Fibroblast of lung (primary cell): ENCODE measurements around the gene SMG6. TPM values are rescaled to one million over a fixed set of nuclear protein-coding genes. Genes with fewer than 3 reads are reported as not detected.

Experiments
- DNase-seq, 2 donors: peaks; one replicate each; pipeline versions ENCODE4 v3.0.0 to v3.0.0-alpha.2; 2010; ENCODE audit warnings: low read depth in 2 of 2
- H2AFZ ChIP-seq: 2 replicates; pipeline ENCODE4 v1.5.1; 2012; ENCODE audit warnings: low read length, control low read depth, inconsistent platforms
- H3K27ac ChIP-seq: 2 replicates; pipeline ENCODE4 v1.5.1; 2011; ENCODE audit warnings: low read length, control low read depth; ENCODE audit not compliant: insufficient read depth
- H3K27me3 ChIP-seq: 2 replicates; pipeline ENCODE4 v1.5.1; 2011; ENCODE audit warnings: mild to moderate bottlenecking, low read length; ENCODE audit not compliant: control insufficient read depth, insufficient read depth
- H3K36me3 ChIP-seq: 2 replicates; pipeline ENCODE4 v1.5.1; 2011; ENCODE audit warnings: low read length; ENCODE audit not compliant: control insufficient read depth, insufficient read depth
- H3K4me1 ChIP-seq: 2 replicates; pipeline ENCODE4 v1.5.1; 2011; ENCODE audit warnings: low read length; ENCODE audit not compliant: control insufficient read depth, insufficient read depth; ENCODE audit errors: extremely low read depth
- H3K4me2 ChIP-seq: 2 replicates; pipeline ENCODE4 v1.5.1; 2011; ENCODE audit warnings: low read length, control low read depth; ENCODE audit not compliant: insufficient read depth; ENCODE audit errors: extremely low read depth
- H3K4me3 ChIP-seq, 4 experiments: fragments of 200-600 bp in 1 of 4; sonication (generic) in 1 of 4; replicated peaks in 1 of 4; 2 replicates each; pipeline ENCODE4 v1.5.1; 2011 to 2016; ENCODE audit warnings: low read length in 4 of 4, low read depth in 3 of 4, mild to moderate bottlenecking in 3 of 4, control low read depth in 2 of 4, inconsistent platforms in 1 of 4, mixed read lengths in 1 of 4; ENCODE audit not compliant: insufficient read depth in 1 of 4; ENCODE audit errors: control extremely low read depth in 1 of 4
- H3K79me2 ChIP-seq: 2 replicates; pipeline ENCODE4 v1.5.1; 2012; ENCODE audit warnings: mild to moderate bottlenecking, low read length, inconsistent platforms; ENCODE audit not compliant: control insufficient read depth, insufficient read depth
- H3K9ac ChIP-seq: 2 replicates; pipeline ENCODE4 v1.5.1; 2011; ENCODE audit warnings: mild to moderate bottlenecking, low read length, control low read depth; ENCODE audit not compliant: insufficient read depth
- H3K9me3 ChIP-seq: 2 replicates; pipeline ENCODE4 v1.5.1; 2012; ENCODE audit warnings: low read depth, low read length; ENCODE audit not compliant: control insufficient read depth, insufficient read depth
- H4K20me1 ChIP-seq: 2 replicates; pipeline ENCODE4 v1.5.1; 2011; ENCODE audit warnings: low read length; ENCODE audit not compliant: control insufficient read depth, insufficient read depth; ENCODE audit errors: extremely low read depth
- EZH2 ChIP-seq: IDR thresholded peaks from 2 replicates; pipeline ENCODE4 v1.5.1; 2012; ENCODE audit warnings: low read length, control low read depth, mild to moderate bottlenecking; ENCODE audit errors: missing control alignments
- polyA plus RNA-seq, 2 donors: library from polyadenylated mRNA; depleted of rRNA in 1 of 2; stranded (reverse) in 1 of 2; unstranded in 1 of 2; fragments of >200 nt; gene quantifications; 2 replicates each; pipeline ENCODE4 v1.2.1, GENCODE V29; 2011 to 2012; ENCODE audit warnings: missing spikeins in 1 of 2
- total RNA-seq: library from RNA; depleted of rRNA; stranded (reverse); fragments of >200 nt; gene quantifications from 2 replicates; pipeline ENCODE4 v1.2.1, GENCODE V29; 2014
- TF ChIP-seq, protein P1 (sequence below), 2 donors: IDR thresholded peaks in 1 of 2; conservative IDR thresholded peaks in 1 of 2; 1 replicate in 1 of 2; 2 replicates in 1 of 2; pipeline ENCODE4 v1.5.1; 2011 to 2012; ENCODE audit warnings: low read length in 2 of 2, control low read depth in 1 of 2, inconsistent platforms in 1 of 2, low read depth in 1 of 2, mild to moderate bottlenecking in 1 of 2

SMG6 gene
- total and polyA plus RNA-seq, 2 donors (not counting 1 experiment from before 2014, with no cell fraction given) = 14.7 to 29.9 TPM

DNA sequence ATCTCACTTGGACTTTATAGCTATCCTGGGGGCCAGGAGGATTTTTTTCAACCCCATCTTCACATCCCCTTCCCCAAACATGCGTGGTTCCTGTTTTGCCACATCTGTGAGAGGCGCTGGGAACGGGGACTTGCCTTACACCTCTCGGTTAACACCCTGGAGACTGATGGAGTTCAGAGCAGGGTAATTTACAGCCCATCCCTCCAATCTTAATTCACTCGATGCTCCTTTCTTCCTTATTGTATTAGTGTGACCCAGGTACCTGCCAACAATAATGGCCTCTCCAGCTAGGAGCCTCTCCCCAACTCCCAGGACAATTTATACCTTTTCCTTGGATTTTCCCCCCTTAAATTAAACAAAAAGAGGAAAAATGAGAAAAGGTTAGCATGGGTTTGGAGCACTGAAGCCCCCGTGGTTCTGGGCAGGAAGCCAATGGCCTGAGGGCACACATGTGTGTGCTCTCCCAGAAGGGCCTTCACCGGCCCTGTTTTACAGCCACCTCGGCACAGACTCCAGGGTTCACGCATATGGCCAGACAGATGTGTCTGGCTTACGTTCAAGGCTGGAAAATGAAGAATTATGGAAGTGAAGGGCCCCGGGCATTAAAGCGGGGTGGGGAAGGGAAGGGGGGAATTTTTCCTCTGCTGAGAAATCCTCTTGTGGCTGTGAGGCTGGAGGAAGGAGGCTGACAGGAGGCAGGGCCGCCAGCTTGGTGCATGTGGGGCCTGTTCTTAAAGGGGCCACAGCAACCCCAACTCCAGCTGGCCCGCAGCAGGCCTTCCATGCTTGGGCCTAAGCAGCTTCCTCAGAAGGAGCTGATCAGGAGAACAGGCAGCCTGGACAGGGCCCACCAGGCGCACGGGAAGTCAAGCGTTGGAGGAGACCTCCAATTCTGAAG, 227.2 kb downstream of the SMG6 start:
- peak in 1 of 2 donors; percentile 68 for DNase-seq
- Histone ChIP-seq H3K9me3 (no peaks in the 10 kb centered on the region), H3K79me2 (no peaks in the 10 kb centered on the region), H3K4me3 (no peak overlapping the region), H2AFZ (no peak overlapping the region), H3K27ac (peak overlapping the region; percentile 64), H3K4me1 (peaks cover 34% of the 10 kb centered on the region), H4K20me1 (no peaks in the 10 kb centered on the region), H3K4me2 (peak overlapping the region; percentile 57), H3K36me3 (peaks cover 7% of the 10 kb centered on the region), H3K27me3 (no peaks in the 10 kb centered on the region), H3K9ac (no peak overlapping the region)
- TF ChIP-seq, protein P1, sequence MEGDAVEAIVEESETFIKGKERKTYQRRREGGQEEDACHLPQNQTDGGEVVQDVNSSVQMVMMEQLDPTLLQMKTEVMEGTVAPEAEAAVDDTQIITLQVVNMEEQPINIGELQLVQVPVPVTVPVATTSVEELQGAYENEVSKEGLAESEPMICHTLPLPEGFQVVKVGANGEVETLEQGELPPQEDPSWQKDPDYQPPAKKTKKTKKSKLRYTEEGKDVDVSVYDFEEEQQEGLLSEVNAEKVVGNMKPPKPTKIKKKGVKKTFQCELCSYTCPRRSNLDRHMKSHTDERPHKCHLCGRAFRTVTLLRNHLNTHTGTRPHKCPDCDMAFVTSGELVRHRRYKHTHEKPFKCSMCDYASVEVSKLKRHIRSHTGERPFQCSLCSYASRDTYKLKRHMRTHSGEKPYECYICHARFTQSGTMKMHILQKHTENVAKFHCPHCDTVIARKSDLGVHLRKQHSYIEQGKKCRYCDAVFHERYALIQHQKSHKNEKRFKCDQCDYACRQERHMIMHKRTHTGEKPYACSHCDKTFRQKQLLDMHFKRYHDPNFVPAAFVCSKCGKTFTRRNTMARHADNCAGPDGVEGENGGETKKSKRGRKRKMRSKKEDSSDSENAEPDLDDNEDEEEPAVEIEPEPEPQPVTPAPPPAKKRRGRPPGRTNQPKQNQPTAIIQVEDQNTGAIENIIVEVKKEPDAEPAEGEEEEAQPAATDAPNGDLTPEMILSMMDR (conservative IDR thresholded peaks at IDR 0.05 in 1 of 2, IDR thresholded peaks at IDR 0.05 in 1 of 2; ENCODE audit: low read depth in 1 of 2, low read length in 2 of 2) = no peak
- TF ChIP-seq EZH2 = no peak

DNA sequence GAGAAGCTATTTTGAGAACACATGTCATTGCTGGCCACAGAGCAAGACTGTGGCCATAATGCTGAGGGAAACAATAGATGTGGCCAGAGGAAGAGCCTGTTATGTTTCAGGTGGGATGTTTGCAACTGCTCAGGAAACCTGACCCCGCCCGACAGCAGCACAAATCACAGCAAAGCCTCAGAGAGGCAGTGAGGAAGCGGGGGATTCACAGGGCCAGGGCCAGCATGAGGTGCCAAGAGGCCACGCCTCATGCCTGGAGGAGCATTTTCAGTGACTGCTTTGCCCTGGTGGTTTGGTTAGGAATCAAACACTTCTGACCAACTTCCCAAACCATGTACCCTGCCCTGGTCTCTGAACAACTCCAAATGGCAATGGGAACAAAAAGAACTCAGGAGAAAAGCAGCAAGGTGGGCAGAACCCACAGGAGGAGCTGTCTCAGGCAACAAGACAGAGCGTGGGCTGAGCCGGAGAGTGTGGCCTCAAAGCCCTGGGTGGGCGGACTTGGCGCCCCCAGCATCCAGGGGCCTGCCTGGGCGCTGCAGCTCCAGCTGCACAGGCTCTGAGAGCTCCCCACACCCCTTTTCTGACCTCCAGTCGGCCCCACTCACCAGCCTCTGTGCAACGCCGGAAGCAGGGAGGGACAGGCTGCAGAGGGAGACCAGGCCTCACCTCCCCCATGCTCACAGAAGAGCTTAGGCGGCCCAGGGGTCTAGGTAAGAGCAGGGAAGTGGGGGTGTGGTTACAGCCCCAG, 228.1 kb downstream of the SMG6 start:
- no peak overlapping the region for H3K4me2 ChIP-seq
- H3K9ac ChIP-seq = no peak overlapping the region
- H3K27me3 ChIP-seq = no peaks in the 10 kb centered on the region
- no peaks in the 10 kb centered on the region for H3K79me2 ChIP-seq
- H3K9me3 ChIP-seq = no peaks in the 10 kb centered on the region
- no peaks in the 10 kb centered on the region for H4K20me1 ChIP-seq
- H3K27ac ChIP-seq = peak overlapping the region; percentile 64
- DNase-seq = peak; percentile 69 to 80
- H3K4me3 ChIP-seq = no peak overlapping the region
- no peak overlapping the region for H2AFZ ChIP-seq
- H3K4me1 ChIP-seq = peaks cover 40% of the 10 kb centered on the region
- H3K36me3 ChIP-seq = peaks cover 5% of the 10 kb centered on the region
- no peak for TF ChIP-seq EZH2
- TF ChIP-seq, protein P1 (conservative IDR thresholded peaks at IDR 0.05 in 1 of 2, IDR thresholded peaks at IDR 0.05 in 1 of 2; ENCODE audit: low read depth in 1 of 2, low read length in 2 of 2) = peak in 1 of 2 donors; percentile 17

- H3K79me2 ChIP-seq = no peaks in the 10 kb centered on the region
- TF ChIP-seq EZH2 = no peak
- TF ChIP-seq, protein P1 (conservative IDR thresholded peaks at IDR 0.05 in 1 of 2, IDR thresholded peaks at IDR 0.05 in 1 of 2; ENCODE audit: low read depth in 1 of 2, low read length in 2 of 2) = no peak
- H3K9ac ChIP-seq = no peak overlapping the region
- H3K27ac ChIP-seq = no peak overlapping the region
- H3K4me1 ChIP-seq = peaks cover 46% of the 10 kb centered on the region
- H3K4me2 ChIP-seq = no peak overlapping the region
- H2AFZ ChIP-seq = no peak overlapping the region
- no peaks in the 10 kb centered on the region for H3K27me3 ChIP-seq
- H3K36me3 ChIP-seq = peaks cover 6% of the 10 kb centered on the region
- H3K9me3 ChIP-seq = no peaks in the 10 kb centered on the region
- no peaks in the 10 kb centered on the region for H4K20me1 ChIP-seq
- no peak overlapping the region for H3K4me3 ChIP-seq
- no peak for DNase-seq
Measured at GRCh38 chr17:2074919-2075318, 228.7 kb downstream of the SMG6 start.
